GM23248 (cell line): ENCODE results near the gene MACROH2A2.

Experiments
- EZH2 ChIP-seq: fragments of 200-600 bp; sonication (generic); IDR thresholded peaks from 2 replicates; pipeline ENCODE4 v1.6.1; 2018; ENCODE audit warnings: antibody characterized with exemption, mild to moderate bottlenecking; ENCODE audit not compliant: insufficient read depth, poor library complexity, severe bottlenecking
- EZH2phosphoT487 ChIP-seq: fragments of 200-600 bp; sonication (generic); IDR thresholded peaks from 2 replicates; pipeline ENCODE4 v1.6.1; 2018; ENCODE audit warnings: antibody characterized with exemption, moderate library complexity, mild to moderate bottlenecking, low read depth; ENCODE audit not compliant: insufficient read depth

DNA sequence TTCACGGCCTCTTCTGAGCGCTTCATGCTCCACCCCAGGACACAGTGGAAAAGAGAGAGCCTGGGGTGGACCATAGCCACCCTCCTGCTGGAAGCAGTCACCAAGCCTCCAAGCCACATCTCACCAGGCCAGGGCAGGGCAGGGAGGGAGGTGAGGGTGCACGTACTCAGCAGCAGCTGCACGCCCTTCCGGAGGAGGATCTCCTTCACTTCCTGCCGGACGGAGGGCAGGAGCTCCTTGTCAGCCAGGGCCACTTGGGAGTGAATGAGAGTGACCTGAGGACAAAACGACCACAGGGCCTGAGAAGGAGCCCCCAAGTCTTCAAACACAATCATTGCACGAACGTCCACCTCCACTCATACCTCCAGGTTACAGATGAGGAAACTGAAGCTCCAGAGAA lies 65.0 kb downstream of the MACROH2A2 start:
- no peak for TF ChIP-seq EZH2phosphoT487
- no peak for TF ChIP-seq EZH2
